GM21825 (cell line): ENCODE data around the gene CLSTN3.
"Not testable (repeated sequence)": the region's sequence is repeated elsewhere in the genome, so short reads cannot be mapped to it uniquely, and the experiment has no call there.

ENCODE experiments used
- ATAC-seq: cut with Tn5 transposase; IDR thresholded peaks from one replicate; pipeline ENCODE4 v1.9.1; 2021; ENCODE audit warnings: mild to moderate bottlenecking, moderate library complexity; ENCODE audit not compliant: unreplicated experiment

Gene CLSTN3

DNA sequence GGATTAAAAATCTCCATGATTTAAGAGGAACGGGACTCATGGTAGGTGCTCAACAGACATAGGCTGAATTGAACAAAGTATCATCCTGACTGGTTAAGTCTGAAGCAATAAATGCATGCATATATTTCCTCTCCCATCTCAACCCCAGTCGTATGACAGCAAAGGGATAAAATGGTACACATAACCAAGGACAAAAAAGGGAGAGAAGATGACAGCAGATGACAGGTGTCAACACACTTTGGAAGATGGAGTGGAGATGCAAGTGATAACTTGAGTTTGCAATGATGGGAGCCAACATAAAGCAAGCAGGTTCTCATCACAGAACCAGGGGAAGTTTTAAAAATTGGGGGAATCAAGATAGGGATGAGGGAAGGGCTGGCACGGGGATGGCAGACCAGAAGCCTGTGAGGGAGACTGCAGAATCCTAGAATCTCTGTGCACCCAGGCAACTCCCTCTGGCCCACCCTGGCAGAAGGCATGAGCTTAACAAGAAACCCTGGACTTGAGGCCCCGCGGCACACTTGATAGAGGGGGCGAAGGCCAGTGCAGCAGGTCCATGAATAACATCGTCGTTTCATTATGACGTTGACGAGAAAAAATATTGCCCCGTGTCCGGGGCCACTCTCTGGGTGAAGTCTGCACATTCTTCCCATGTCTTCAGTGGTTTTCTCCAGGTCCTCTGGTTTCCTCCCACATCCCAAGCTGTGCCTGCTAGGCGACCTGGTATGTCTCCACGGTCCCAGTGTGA is 26.2 kb upstream of the CLSTN3 start:
- no peak for ATAC-seq

GRCh38 chr12:7106082-7106481 is 24.1 kb upstream of the CLSTN3 start:
- no peak for ATAC-seq

- ATAC-seq = not testable (repeated sequence)
Measured at GRCh38 chr12:7107181-7107580, 23.0 kb upstream of the CLSTN3 start.

GRCh38 chr12:7107636-7108002 is 22.6 kb upstream of the CLSTN3 start:
- ATAC-seq = no peak

GRCh38 chr12:7108003-7108795 is 22.0 kb upstream of the CLSTN3 start:
- peak; percentile 90 for ATAC-seq

DNA sequence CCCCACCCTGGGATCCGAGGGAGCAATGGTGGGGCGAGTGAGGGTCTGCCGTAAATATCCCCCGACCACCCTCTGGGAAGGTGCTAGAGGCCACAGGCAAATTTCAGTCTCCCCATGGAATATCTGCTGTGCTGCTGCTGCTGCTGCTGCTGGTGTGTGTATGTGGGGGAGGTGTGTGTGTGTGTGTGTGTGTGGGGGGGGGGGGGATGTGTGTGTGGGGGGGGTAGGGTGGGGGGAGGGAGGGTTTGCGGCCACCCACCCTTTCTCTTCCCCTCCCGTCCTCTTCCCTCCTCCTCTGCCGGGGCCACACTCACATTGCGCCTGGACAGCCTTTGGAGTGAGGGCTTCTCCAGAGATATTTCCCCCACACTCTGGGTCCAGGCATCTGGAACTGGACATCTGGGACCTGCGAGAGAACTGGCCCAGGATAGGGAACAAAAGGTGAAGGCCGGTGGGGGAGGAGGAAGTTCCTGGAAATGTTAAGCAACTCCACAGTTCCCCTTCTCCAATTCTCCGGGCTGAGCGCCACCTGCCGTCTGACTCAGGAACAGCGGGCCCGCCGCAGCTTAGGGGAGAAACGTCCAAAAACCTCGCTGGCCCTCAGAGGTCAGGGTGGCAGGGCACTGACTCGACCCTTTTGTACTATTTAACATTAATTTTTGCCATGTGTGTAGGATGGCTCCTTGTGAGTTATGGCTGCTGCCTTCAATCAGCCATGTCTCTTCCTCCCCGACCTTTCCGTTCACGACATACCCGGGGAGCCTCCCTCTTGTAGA is 21.2 kb upstream of the CLSTN3 start, which contains the start of gene C1RL:
C1RL (minus strand) TSS at position 419 of the 776 bp plus-strand sequence; CDS start at position 385, 34 bp downstream.
- ATAC-seq = no peak

DNA sequence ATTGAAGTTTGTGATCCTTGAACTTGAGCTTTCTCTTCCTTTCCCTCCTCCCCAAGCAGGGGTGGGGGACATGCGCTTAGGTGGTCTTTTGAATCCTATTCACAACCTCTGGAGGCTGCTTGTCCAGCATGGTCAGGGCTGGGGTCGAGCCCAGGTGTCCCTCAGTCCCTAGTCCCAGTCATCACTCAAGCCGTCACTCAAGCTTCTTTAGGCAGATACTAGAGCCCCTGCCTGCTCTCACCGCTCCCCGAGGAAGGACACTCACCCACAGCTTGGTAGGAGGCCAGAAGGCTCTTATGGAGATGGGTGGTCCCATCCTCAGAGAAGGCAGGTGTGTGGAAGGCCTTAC is 20.6 kb upstream of the CLSTN3 start:
- ATAC-seq = no peak

GRCh38 chr12:7110661-7111060 is 19.5 kb upstream of the CLSTN3 start:
- no peak for ATAC-seq

DNA sequence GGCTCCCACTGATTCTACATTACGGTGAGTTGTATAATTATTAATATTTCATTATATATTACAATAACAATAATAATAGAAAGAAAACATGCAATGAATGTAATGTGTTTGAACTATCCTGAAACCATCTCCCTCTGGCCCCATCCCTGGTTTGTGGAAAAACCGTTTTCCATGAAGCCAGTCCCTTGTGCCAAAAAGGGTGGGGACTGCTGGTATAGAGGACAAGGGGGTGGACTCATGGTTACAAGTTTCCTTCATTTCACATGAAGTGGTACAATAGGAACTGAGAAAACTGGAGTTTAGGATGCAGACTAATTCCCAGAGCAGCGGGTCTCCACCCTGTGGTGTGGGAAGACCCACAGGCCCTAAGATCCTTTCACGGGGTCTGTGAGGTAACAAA is 18.1 kb upstream of the CLSTN3 start:
- no peak for ATAC-seq

- ATAC-seq = no peak
Measured at GRCh38 chr12:7113389-7113871, 16.7 kb upstream of the CLSTN3 start.

DNA sequence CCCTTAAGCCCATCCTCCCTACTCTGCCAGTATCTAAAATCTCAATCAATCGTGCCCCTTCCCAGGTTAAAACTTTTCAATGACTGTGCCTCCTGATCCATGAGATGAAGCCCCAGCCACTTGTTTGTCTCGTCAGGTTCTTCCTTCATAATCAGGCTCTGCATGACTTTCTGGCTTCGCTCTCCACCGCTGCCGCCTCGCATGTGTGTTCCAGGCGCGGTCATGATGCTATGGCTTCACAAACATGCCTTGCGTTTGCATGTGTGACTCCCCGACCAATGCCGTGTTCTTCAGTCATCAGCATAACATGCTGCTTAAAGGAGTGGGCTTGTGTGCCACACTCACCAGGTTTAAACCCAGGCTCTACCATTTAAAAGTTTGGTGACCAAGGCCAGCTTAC is 16.2 kb upstream of the CLSTN3 start:
- ATAC-seq = no peak

DNA sequence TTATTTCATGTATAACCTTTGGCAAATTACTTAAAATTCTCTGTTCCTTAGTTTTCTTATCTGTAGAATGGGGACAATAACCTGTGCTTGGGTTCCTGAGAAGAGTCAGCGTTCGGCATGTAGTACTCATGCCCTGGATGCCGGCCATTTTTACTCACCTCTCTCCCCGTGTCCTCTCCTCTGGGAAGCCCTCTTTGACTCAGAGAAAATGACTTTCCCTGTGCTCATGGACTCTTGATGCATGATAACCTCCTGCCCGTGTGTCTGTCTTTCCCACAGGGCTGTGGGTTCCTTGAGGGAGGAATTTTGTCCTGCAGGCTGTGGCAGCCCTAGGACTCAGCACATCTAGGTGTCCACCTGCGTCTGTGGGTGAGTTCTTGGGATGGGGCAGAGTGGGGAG is 15.3 kb upstream of the CLSTN3 start:
- no peak for ATAC-seq

DNA sequence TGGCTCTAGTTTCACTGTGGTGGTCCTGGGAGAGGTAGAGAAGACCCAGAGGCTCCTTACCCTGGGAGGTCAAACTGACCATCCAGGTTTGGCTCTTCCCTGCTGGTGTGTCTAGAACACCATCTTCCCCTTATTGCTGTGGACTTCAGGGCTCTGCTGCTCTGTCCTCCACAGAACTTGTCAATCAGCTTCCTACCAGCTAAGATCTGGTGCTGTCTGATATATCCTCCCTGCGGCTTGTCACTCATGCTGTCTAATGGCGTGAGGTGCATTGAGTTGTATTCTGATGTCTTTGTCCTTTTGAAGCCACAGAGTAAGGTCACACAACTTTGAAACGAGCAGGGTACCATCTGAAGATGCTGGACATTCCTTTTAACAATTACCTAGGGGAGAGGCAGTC is 14.0 kb upstream of the CLSTN3 start:
- ATAC-seq = no peak

DNA sequence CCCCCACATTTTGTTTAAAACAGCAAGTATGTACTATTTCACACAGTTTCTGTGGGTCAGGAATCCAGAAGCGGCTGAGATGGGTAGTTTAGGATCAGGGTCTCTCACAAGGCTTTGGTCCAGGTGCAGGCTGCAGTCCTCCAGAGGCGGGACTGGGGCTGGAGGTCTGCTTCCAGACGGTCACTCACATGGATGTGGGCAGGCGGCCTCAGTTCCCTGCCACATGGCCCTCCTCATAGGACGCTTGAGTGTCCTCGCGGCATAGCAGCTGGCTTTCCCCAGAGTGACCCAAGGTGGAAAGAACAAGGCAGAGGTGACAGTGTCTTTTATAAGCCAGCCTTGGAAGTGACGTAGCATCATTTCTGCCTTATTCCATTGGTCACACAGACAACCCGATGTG is 13.3 kb upstream of the CLSTN3 start:
- ATAC-seq = no peak

DNA sequence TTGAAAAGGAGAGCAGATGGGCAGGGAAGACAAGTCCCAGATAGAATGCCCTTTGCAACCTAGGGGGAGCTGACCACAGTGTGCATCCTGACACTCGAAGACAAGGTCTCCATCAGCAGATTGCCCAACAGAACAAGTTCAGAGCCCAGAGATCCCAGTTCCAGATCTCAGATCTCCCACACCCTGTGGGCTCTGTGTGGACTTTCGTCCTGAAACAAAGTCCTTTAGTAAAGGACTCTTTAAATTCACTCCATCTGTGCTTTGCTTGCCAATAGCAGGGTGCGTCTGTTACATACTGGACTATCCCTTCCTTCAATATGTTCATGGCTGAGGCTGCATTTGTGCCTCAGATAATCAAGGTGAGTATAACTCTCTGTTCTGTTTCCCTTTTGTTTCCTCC is 12.5 kb upstream of the CLSTN3 start:
- no peak for ATAC-seq

- ATAC-seq = no peak
Measured at GRCh38 chr12:7118881-7119280, 11.3 kb upstream of the CLSTN3 start.

DNA sequence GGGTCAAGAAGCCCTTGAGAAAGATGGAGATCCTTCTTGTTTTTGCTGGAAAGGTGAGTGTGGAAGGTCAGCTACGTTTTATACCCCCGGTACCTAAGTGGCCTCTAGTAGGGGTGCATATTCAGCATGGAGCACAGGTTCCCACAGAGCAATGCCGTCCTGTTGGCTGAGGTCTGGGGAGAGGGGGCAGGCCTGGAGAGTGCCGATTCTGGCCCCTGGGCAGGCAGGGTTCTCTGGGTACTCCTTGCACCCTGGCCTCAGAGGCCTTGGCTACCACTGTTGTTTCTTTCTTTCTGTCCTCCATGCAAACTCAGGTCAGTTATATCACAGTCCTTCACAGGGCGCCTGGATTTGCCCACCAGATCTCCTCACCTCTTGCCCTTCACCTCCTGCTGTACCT is 10.0 kb upstream of the CLSTN3 start:
- no peak for ATAC-seq

GRCh38 chr12:7121324-7121723 is 8.8 kb upstream of the CLSTN3 start:
- ATAC-seq = no peak

DNA sequence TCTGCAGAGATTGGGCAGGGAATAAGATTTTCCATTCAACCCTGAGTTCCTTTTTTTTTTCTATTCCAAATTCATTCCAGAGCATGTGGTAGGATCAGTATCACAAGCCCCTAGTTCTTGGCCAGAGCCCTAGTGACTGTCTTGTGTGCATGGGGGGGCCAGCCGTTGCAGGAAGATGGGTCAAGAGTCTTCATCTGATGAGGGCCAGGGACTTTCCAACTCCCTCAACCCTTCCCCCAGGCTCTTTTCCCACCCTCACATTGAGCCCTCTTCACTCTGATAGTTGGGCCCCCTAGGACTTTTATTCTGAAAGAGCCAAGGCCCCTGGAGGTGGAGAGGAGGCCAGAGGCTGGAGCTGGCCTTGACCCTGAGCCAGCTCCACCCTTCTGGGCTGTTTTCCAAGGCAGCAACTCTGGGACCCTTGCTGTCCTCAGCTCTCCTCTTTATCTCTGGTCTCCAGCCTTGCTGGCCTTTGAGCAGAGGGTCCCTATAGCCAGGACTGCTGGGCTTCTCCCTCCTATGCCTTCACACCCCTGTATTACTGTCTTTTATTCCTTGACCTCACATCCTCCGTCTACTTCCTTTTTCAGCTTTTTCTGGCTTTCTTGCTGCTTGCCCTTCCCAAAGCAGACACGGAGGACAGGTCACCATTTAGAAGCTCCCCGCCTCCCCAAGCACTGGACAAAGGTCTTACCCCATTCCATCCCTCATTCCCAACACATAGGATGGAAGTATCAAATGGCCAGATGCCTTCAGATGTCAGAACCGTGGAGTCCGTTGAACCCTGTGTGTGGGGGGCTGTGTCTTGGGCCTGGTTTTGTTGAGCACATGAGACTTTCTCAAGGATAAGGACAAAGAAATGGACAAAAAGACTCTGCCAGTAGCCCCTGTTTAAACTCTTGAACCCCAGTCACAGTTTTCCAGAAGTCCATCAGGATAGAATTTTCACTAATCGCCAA is 7.1 kb upstream of the CLSTN3 start:
- ATAC-seq = no peak

GRCh38 chr12:7123806-7124522 is 6.2 kb upstream of the CLSTN3 start:
- no peak for ATAC-seq
